HCT116 (cell line): ENCODE measurements around the gene IL20RB. TPM values are rescaled to one million over a fixed set of nuclear protein-coding genes. Genes with fewer than 3 reads are reported as not detected.

ENCODE experiments used
- ATAC-seq: fragments of 200-7000 bp; cut with Tn5 transposase; 2 replicates; pipeline ENCODE4 v1.9.1; 2020; ENCODE audit warnings: mild to moderate bottlenecking, moderate library complexity
- BruUV-seq: library from RNA; stranded (reverse); fragments of 400-500 nt; replicated peaks from 2 replicates; lab custom pipeline; 2021; lab: Mats Ljungman, UMichigan
- CTCF ChIA-PET: fragments of 300-600 bp; sonication (Branson Sonifier 250); formaldehyde crosslinking; loops from one replicate; lab custom pipeline; 2021; ENCODE audit warnings: antibody characterized with exemption; lab: Charles Lee
- POLR2A ChIA-PET: fragments of 300-600, 350-600 bp; sonication (Branson Sonifier 250); formaldehyde crosslinking; loops from one replicate; lab custom pipeline; 2021; ENCODE audit warnings: antibody characterized with exemption; lab: Charles Lee
- RAD21 ChIA-PET, 2 experiments: fragments of 300-600 bp; sonication (Branson Sonifier 250); formaldehyde crosslinking; loops; one replicate each; lab custom pipeline; 2023; ENCODE audit warnings: low total read pairs in 2 of 2; ENCODE audit not compliant: uncharacterized antibody in 2 of 2, unreplicated experiment in 2 of 2, low non-redundant PET in 1 of 2; lab: Charles Lee
- DNase-seq: peaks from one replicate; pipeline ENCODE4 v3.0.0-alpha.2; 2010; ENCODE audit warnings: low read depth, low spot score
- H2AFZ ChIP-seq: fragments of 200-600 bp; shearing (Covaris generic), sonication (generic); 2 replicates; pipeline ENCODE4 v1.6.1; 2017; ENCODE audit warnings: low read depth, mixed run types, mixed read lengths, antibody characterized with exemption, low read length; ENCODE audit not compliant: poor library complexity, severe bottlenecking
- H3K27ac ChIP-seq: 2 replicates; pipeline ENCODE4 v1.5.1; 2012; ENCODE audit warnings: low read depth, low read length
- H3K27me3 ChIP-seq: fragments of 200-600 bp; sonication (generic); 2 replicates; pipeline ENCODE4 v1.6.1; 2016; ENCODE audit warnings: mixed run types, low read length, mixed read lengths; ENCODE audit not compliant: insufficient read depth
- H3K36me3 ChIP-seq, 2 experiments: fragments of 200-500 bp in 1 of 2; fragments of 200-600 bp in 1 of 2; sonication (Bioruptor generic) in 1 of 2; sonication (generic) in 1 of 2; 2 replicates each; pipeline versions ENCODE4 v1.5.1 to v1.6.1; 2014 to 2016; ENCODE audit warnings: low read length in 2 of 2, inconsistent platforms in 1 of 2, mixed read lengths in 1 of 2, mixed run types in 1 of 2; ENCODE audit not compliant: insufficient read depth in 2 of 2, control insufficient read depth in 1 of 2
- H3K4me1 ChIP-seq, 2 experiments: fragments of 200-600 bp in 1 of 2; sonication (generic) in 1 of 2; 2 replicates each; pipeline versions ENCODE4 v1.5.1 to v1.6.1; 2012 to 2017; ENCODE audit warnings: low read length in 2 of 2, inconsistent platforms in 1 of 2, mild to moderate bottlenecking in 1 of 2, mixed read lengths in 1 of 2, mixed run types in 1 of 2, moderate library complexity in 1 of 2; ENCODE audit not compliant: insufficient read depth in 2 of 2, control insufficient read depth in 1 of 2
- H3K4me2 ChIP-seq: fragments of 200-600 bp; sonication (generic); 2 replicates; pipeline ENCODE4 v1.6.1; 2017; ENCODE audit warnings: mixed run types, low read length, mixed read lengths
- H3K4me3 ChIP-seq, 2 experiments: fragments of 200-600 bp in 1 of 2; sonication (generic) in 1 of 2; replicated peaks in 1 of 2; 2 replicates each; pipeline ENCODE4 v1.5.1; 2011 to 2016; ENCODE audit warnings: low read length in 2 of 2, control low read depth in 1 of 2, low read depth in 1 of 2, mild to moderate bottlenecking in 1 of 2, mixed read lengths in 1 of 2, mixed run types in 1 of 2
- H3K79me2 ChIP-seq: fragments of 200-600 bp; sonication (generic); 2 replicates; pipeline ENCODE4 v1.6.1; 2017; ENCODE audit warnings: mild to moderate bottlenecking, mixed run types, low read length, moderate library complexity, mixed read lengths; ENCODE audit not compliant: insufficient read depth
- H3K9ac ChIP-seq: fragments of 200-600 bp; sonication (generic); 2 replicates; pipeline ENCODE4 v1.6.1; 2016; ENCODE audit warnings: low read length, mixed read lengths
- H3K9me2 ChIP-seq: fragments of 200-600 bp; sonication (generic), shearing (Covaris generic); 2 replicates; pipeline ENCODE4 v1.6.1; 2017; ENCODE audit warnings: mixed run types, mild to moderate bottlenecking, moderate library complexity; ENCODE audit not compliant: insufficient read depth
- H3K9me3 ChIP-seq, 2 experiments: fragments of 200-500 bp in 1 of 2; fragments of 200-600 bp in 1 of 2; sonication (Bioruptor generic) in 1 of 2; sonication (generic) in 1 of 2; 2 replicates each; pipeline ENCODE4 v1.6.1; 2014 to 2017; ENCODE audit warnings: low read length in 2 of 2, mixed read lengths in 2 of 2, inconsistent platforms in 1 of 2, low read depth in 1 of 2, mild to moderate bottlenecking in 1 of 2, mixed run types in 1 of 2, moderate library complexity in 1 of 2; ENCODE audit not compliant: control insufficient read depth in 1 of 2, insufficient read depth in 1 of 2
- H4K20me1 ChIP-seq: fragments of 200-600 bp; sonication (generic), shearing (Covaris generic); 2 replicates; pipeline ENCODE4 v1.6.1; 2017; ENCODE audit warnings: mixed run types, mild to moderate bottlenecking, moderate library complexity; ENCODE audit not compliant: insufficient read depth
- ATF3 ChIP-seq: IDR thresholded peaks from 2 replicates; pipeline ENCODE4 v1.6.1; 2012
- CBX3 ChIP-seq: IDR thresholded peaks from 2 replicates; pipeline ENCODE4 v1.6.1; 2012; ENCODE audit warnings: low read depth
- EZH2 ChIP-seq: fragments of 200-600 bp; sonication (generic); IDR thresholded peaks from 2 replicates; pipeline ENCODE4 v1.6.1; 2017; ENCODE audit warnings: antibody characterized with exemption, mixed run types
- EZH2phosphoT487 ChIP-seq: fragments of 200-600 bp; IDR thresholded peaks from 2 replicates; pipeline ENCODE4 v1.6.1; 2018; ENCODE audit warnings: antibody characterized with exemption, borderline replicate concordance
- FOSL1 ChIP-seq: IDR thresholded peaks from 2 replicates; pipeline ENCODE4 v1.6.1; 2012; ENCODE audit warnings: low read depth
- JUND ChIP-seq: IDR thresholded peaks from 2 replicates; pipeline ENCODE4 v1.6.1; 2012
- MAX ChIP-seq: IDR thresholded peaks from 2 replicates; pipeline ENCODE4 v1.6.1; 2012
- POLR2A ChIP-seq: IDR thresholded peaks from 2 replicates; pipeline ENCODE4 v1.7.0; 2011; ENCODE audit warnings: borderline replicate concordance; ENCODE audit not compliant: insufficient read depth, insufficient read length; ENCODE audit errors: extremely low read depth
- RAD21 ChIP-seq: IDR thresholded peaks from 2 replicates; pipeline ENCODE4 v1.6.1; 2012; ENCODE audit warnings: low read depth, mild to moderate bottlenecking
- SIN3A ChIP-seq: IDR thresholded peaks from 2 replicates; pipeline ENCODE4 v1.6.1; 2012; ENCODE audit warnings: low read depth
- SP1 ChIP-seq: IDR thresholded peaks from 2 replicates; pipeline ENCODE4 v1.6.1; 2012; ENCODE audit warnings: low read depth
- SRF ChIP-seq: IDR thresholded peaks from 2 replicates; pipeline ENCODE4 v1.6.1; 2012; ENCODE audit warnings: low read depth
- TCF7L2 ChIP-seq: IDR thresholded peaks from 2 replicates; pipeline ENCODE4 v1.7.0; 2011; ENCODE audit warnings: borderline replicate concordance, inconsistent platforms; ENCODE audit not compliant: insufficient read depth, insufficient read length; ENCODE audit errors: extremely low read depth
- YY1 ChIP-seq: IDR thresholded peaks from 2 replicates; pipeline ENCODE4 v1.6.1; 2011; ENCODE audit warnings: low read length, low read depth, moderate library complexity, mild to moderate bottlenecking; ENCODE audit not compliant: insufficient replicate concordance; ENCODE audit errors: extremely low read depth
- ZBTB33 ChIP-seq: IDR thresholded peaks from 2 replicates; pipeline ENCODE4 v1.6.1; 2011; ENCODE audit warnings: mild to moderate bottlenecking, low read length, moderate library complexity; ENCODE audit not compliant: insufficient replicate concordance; ENCODE audit errors: extremely low read depth
- ZFX ChIP-seq: fragments of 450-650 bp; IDR thresholded peaks from 2 replicates; pipeline ENCODE4 v1.6.1; 2017
- ZNF274 ChIP-seq: fragments of 200-500 bp; sonication (Bioruptor generic); IDR thresholded peaks from 2 replicates; pipeline ENCODE4 v1.6.1; 2014; ENCODE audit warnings: mild to moderate bottlenecking, low read depth, low read length, inconsistent platforms
- intact Hi-C: fragments of 100-400 bp; cut with micrococcal nuclease; formaldehyde crosslinking; loops from 2 replicates; pipeline ENCODE4 v1.10.0; 2022
- total RNA-seq: library from RNA; stranded (reverse); gene quantifications from one replicate; pipeline ENCODE4 v1.2.1, GENCODE V29; 2021; ENCODE audit not compliant: unreplicated experiment

Gene IL20RB
- total RNA-seq, 1 experiment from 2014 or later = 6.1 TPM

GRCh38 chr3:137041251-137041650, 83.5 kb downstream of the IL20RB start:
- no peaks in the 10 kb centered on the region for H3K9me3 ChIP-seq
- ChIA-PET POLR2A (no interaction called here), CTCF (no interaction called here), RAD21 (no interaction called here)
- DNase-seq (no peak), ATAC-seq (no peak)
- H3K4me3 ChIP-seq = no peak overlapping the region
- H3K36me3 ChIP-seq = no peaks in the 10 kb centered on the region
- H3K9ac ChIP-seq = no peak overlapping the region
- no peaks in the 10 kb centered on the region for H4K20me1 ChIP-seq
- H3K79me2 ChIP-seq = no peaks in the 10 kb centered on the region
- H3K9me2 ChIP-seq = no peaks in the 10 kb centered on the region
- BruUV-seq = no TSS peak
- intact Hi-C loops = no loop called here
- no peak overlapping the region for H2AFZ ChIP-seq
- no peaks in the 10 kb centered on the region for H3K27me3 ChIP-seq
- H3K4me2 ChIP-seq = no peak overlapping the region
- no peak overlapping the region for H3K27ac ChIP-seq
- H3K4me1 ChIP-seq = no peaks in the 10 kb centered on the region
- TF ChIP-seq FOSL1 (no peak), ZBTB33 (no peak), TCF7L2 (no peak), MAX (no peak), CBX3 (no peak), ZFX (no peak), ATF3 (no peak), SRF (no peak), EZH2 (no peak)
- TF ChIP-seq, all 23 proteins: peak for 0

- no peaks in the 10 kb centered on the region for H4K20me1 ChIP-seq
- TF ChIP-seq JUND (no peak), SP1 (no peak), POLR2A (no peak), ZBTB33 (no peak), ZFX (no peak), EZH2 (no peak), EZH2phosphoT487 (no peak), RAD21 (no peak), FOSL1 (no peak), ZNF274 (no peak), MAX (no peak), SIN3A (no peak), YY1 (no peak), SRF (no peak)
- H3K4me1 ChIP-seq = no peaks in the 10 kb centered on the region
- no peak overlapping the region for H3K4me3 ChIP-seq
- H2AFZ ChIP-seq = no peak overlapping the region
- BruUV-seq = no TSS peak
- no peaks in the 10 kb centered on the region for H3K36me3 ChIP-seq
- H3K4me2 ChIP-seq = no peak overlapping the region
- intact Hi-C loops = no loop called here
- H3K9ac ChIP-seq = no peak overlapping the region
- no peak for DNase-seq
- ChIA-PET RAD21 (no interaction called here), POLR2A (no interaction called here), CTCF (no interaction called here)
- no peaks in the 10 kb centered on the region for H3K9me3 ChIP-seq
- H3K79me2 ChIP-seq = no peaks in the 10 kb centered on the region
- no peaks in the 10 kb centered on the region for H3K9me2 ChIP-seq
- H3K27ac ChIP-seq = no peak overlapping the region
- ATAC-seq = no peak
- no peaks in the 10 kb centered on the region for H3K27me3 ChIP-seq
Observed at GRCh38 chr3:137041686-137042085, 83.9 kb downstream of the IL20RB start.
